ENCODE measurements around the gene GRIK4. TPM values are rescaled to one million over a fixed set of nuclear protein-coding genes. Genes with fewer than 3 reads are reported as not detected.

The GRIK4 gene
- total RNA-seq, 1 donor from 2014 or later, result 0.36 TPM

DNA sequence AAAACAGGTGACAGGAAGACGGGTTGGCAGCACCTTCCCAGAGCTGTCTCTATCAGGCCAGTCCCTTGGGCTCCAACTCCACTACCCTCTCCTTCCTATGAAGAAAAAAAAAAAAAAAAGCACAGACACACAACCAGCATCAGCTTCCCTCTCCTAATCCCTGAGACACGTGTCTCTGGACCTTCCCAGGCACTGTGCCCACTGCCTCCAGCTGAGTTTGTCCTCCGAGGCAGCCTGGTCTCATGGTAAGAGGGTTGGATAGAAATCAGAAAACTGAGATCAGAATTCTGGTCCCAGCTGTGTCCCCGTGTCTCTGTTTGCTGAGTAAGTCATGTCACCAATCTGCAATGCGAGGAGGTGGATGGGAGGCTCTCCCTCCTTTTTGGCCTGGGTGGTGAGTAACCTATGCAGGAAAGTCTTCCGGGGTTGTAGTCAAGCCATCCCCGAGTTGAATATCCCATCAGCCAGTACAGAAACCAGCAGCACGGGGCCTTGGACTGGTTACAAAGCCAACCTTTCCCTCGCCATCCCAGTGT, 318.6 kb downstream of the GRIK4 start:
- Histone ChIP-seq H3K27me3 (no peaks in the 10 kb centered on the region), H3K36me3 (no peaks in the 10 kb centered on the region), H4K20me1 (ENCODE audit: low read depth) (no peaks in the 10 kb centered on the region), H3K79me2 (ENCODE audit: low read depth) (no peaks in the 10 kb centered on the region), H3K4me3 (no peak overlapping the region), H3K4me1 (peaks cover 27% of the 10 kb centered on the region), H3K9me3 (ENCODE audit: low read depth) (no peaks in the 10 kb centered on the region), H3K4me2 (no peak overlapping the region), H3K27ac (no peak overlapping the region), H3F3A (ENCODE audit: low read depth) (peaks cover 12% of the 10 kb centered on the region), H3K9ac (no peak overlapping the region), H2AFZ (replicated peaks) (no peak overlapping the region)
- Mint-ChIP-seq H3K27ac (peak overlapping the region; percentile 28), H3K27me3 (ENCODE audit: insufficient read depth, low read depth) (peaks cover 9% of the 10 kb centered on the region), H3K4me3 (no peak overlapping the region), H3K36me3 (no peaks in the 10 kb centered on the region), H3K4me1 (peaks cover 77% of the 10 kb centered on the region), H3K9me3 (no peaks in the 10 kb centered on the region)
- no peak for DNase-seq (ENCODE audit: low spot score)
- no peak for TF ChIP-seq EZH2phosphoT487 (IDR thresholded peaks at IDR 0.05)
- no peak for TF ChIP-seq EZH2 (IDR thresholded peaks at IDR 0.05)
- no peak for TF ChIP-seq CTCF (IDR thresholded peaks at IDR 0.05)

GRCh38 chr11:120832481-120833238, 321.1 kb downstream of the GRIK4 start:
- Histone ChIP-seq H3K4me3 (no peak overlapping the region), H3K9me3 (ENCODE audit: low read depth) (no peaks in the 10 kb centered on the region), H3K9ac (no peak overlapping the region), H3K79me2 (ENCODE audit: low read depth) (no peaks in the 10 kb centered on the region), H3K27ac (no peak overlapping the region), H3K36me3 (no peaks in the 10 kb centered on the region), H4K20me1 (ENCODE audit: low read depth) (no peaks in the 10 kb centered on the region), H3K4me2 (peak overlapping the region; percentile 47), H3K27me3 (no peaks in the 10 kb centered on the region), H2AFZ (replicated peaks) (no peak overlapping the region), H3K4me1 (peaks cover 27% of the 10 kb centered on the region), H3F3A (ENCODE audit: low read depth) (peaks cover 12% of the 10 kb centered on the region)
- Mint-ChIP-seq H3K9me3 (no peaks in the 10 kb centered on the region), H3K36me3 (no peaks in the 10 kb centered on the region), H3K27me3 (ENCODE audit: insufficient read depth, low read depth) (peaks cover 11% of the 10 kb centered on the region), H3K4me3 (peak overlapping the region; percentile 68), H3K4me1 (peaks cover 90% of the 10 kb centered on the region), H3K27ac (peak overlapping the region; percentile 98)
- peak; percentile 68 for DNase-seq (ENCODE audit: low spot score)
- TF ChIP-seq CTCF (IDR thresholded peaks at IDR 0.05) (no peak), EZH2 (IDR thresholded peaks at IDR 0.05) (no peak), EZH2phosphoT487 (IDR thresholded peaks at IDR 0.05) (no peak)

- peaks cover 12% of the 10 kb centered on the region for H3F3A ChIP-seq (ENCODE audit: low read depth)
- no peak overlapping the region for H3K9ac ChIP-seq
- H3K4me3 ChIP-seq, result no peak overlapping the region
- H3K9me3 ChIP-seq (ENCODE audit: low read depth), result no peaks in the 10 kb centered on the region
- no peaks in the 10 kb centered on the region for H3K36me3 Mint-ChIP-seq
- no peak overlapping the region for H2AFZ ChIP-seq (replicated peaks)
- DNase-seq (ENCODE audit: low spot score), result peak; percentile 41
- peaks cover 4% of the 10 kb centered on the region for H3K27me3 Mint-ChIP-seq (ENCODE audit: insufficient read depth, low read depth)
- no peaks in the 10 kb centered on the region for H4K20me1 ChIP-seq (ENCODE audit: low read depth)
- H3K27ac Mint-ChIP-seq, result peak overlapping the region; percentile 96
- no peaks in the 10 kb centered on the region for H3K36me3 ChIP-seq
- H3K27ac ChIP-seq, result no peak overlapping the region
- no peak for TF ChIP-seq EZH2 (IDR thresholded peaks at IDR 0.05)
- TF ChIP-seq EZH2phosphoT487 (IDR thresholded peaks at IDR 0.05), result no peak
- no peak for TF ChIP-seq CTCF (IDR thresholded peaks at IDR 0.05)
- H3K4me1 Mint-ChIP-seq, result peaks cover 79% of the 10 kb centered on the region
- no peak overlapping the region for H3K4me2 ChIP-seq
- peaks cover 27% of the 10 kb centered on the region for H3K4me1 ChIP-seq
- H3K79me2 ChIP-seq (ENCODE audit: low read depth), result no peaks in the 10 kb centered on the region
- H3K27me3 ChIP-seq, result no peaks in the 10 kb centered on the region
- H3K9me3 Mint-ChIP-seq, result no peaks in the 10 kb centered on the region
- H3K4me3 Mint-ChIP-seq, result peak overlapping the region; percentile 45
These were observed 323.2 kb downstream of the GRIK4 start for GRCh38 chr11:120834686-120835210.
